Upper lobe of right lung (tissue), 1 donor: Measurements from ENCODE around the gene FOXM1. TPM values are rescaled to one million over a fixed set of nuclear protein-coding genes. Genes with fewer than 3 reads are reported as not detected.

Source experiments
- ATAC-seq: fragments of 200-7000 bp; cut with Tn5 transposase; one replicate; pipeline ENCODE4 v1.9.1; 2020; ENCODE audit warnings: mild to moderate bottlenecking, moderate library complexity
- DNase-seq: peaks from one replicate; pipeline ENCODE4 v3.0.0-alpha.2; 2020
- H3K27ac ChIP-seq: fragments of 200-600 bp; one replicate; pipeline ENCODE4 v1.8.0; 2022
- H3K27me3 ChIP-seq: fragments of 200-600 bp; one replicate; pipeline ENCODE4 v1.8.0; 2022; ENCODE audit warnings: mild to moderate bottlenecking
- H3K36me3 ChIP-seq: fragments of 200-600 bp; one replicate; pipeline ENCODE4 v1.8.0; 2022
- H3K4me1 ChIP-seq: fragments of 200-600 bp; one replicate; pipeline ENCODE4 v1.8.0; 2022
- H3K4me3 ChIP-seq: fragments of 200-600 bp; one replicate; pipeline ENCODE4 v1.8.0; 2022; ENCODE audit warnings: mild to moderate bottlenecking
- H3K9me3 ChIP-seq: fragments of 200-600 bp; one replicate; pipeline ENCODE4 v1.8.0; 2022
- CTCF ChIP-seq: fragments of 200-600 bp; IDR thresholded peaks from one replicate; pipeline ENCODE4 v1.8.0; 2022; ENCODE audit warnings: antibody characterized with exemption
- intact Hi-C: fragments of 100-400 bp; cut with DNase I; formaldehyde crosslinking; loops from one replicate; pipeline ENCODE4 v1.11.0; 2022
- total RNA-seq: library from RNA; stranded (reverse); fragmentation: NEBNext Ultra II Directional; extraction: Animal tissue kit (Norgen Biotek cat#: 25700); gene quantifications from one replicate; pipeline ENCODE4 v1.2.1, GENCODE V29; 2021
- donor health status: DM: no; HTN: yes; CAD: no; lungs with severe emphysema.

FOXM1 gene
- total RNA-seq, 1 donor from 2014 or later, result 1.0 TPM

- H3K4me3 ChIP-seq, result no peak overlapping the region
- H3K27me3 ChIP-seq, result no peaks in the 10 kb centered on the region
- H3K4me1 ChIP-seq, result peaks cover 5% of the 10 kb centered on the region
- no peak for TF ChIP-seq CTCF
- ATAC-seq (no peak), DNase-seq (no peak)
- no peaks in the 10 kb centered on the region for H3K36me3 ChIP-seq
- no peak overlapping the region for H3K27ac ChIP-seq
- no peaks in the 10 kb centered on the region for H3K9me3 ChIP-seq
- intact Hi-C loops, result no loop called here
Observed at GRCh38 chr12:2856051-2856450, 20.9 kb downstream of the FOXM1 start.

DNA sequence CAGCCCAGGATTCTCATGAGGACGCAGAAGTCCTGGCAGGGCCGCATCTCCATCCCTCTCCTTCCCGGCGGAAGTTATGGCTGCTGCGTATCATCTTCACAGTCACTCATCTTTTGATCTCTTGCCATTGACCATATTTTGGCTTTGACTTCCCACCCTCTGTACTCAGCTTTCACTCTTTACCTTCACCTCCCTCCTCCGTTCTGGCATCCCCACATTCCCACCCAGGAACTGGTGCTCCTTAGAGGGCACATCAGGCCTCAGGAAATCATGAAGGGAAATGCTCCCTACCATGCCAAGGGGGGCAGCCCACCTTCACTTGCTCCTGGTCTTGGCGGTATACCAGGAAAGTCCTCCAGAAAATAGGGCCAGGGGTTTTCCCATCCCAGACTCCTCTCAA lies 21.4 kb downstream of the FOXM1 start:
- intact Hi-C loops, result no loop called here
- no peak for TF ChIP-seq CTCF

DNA sequence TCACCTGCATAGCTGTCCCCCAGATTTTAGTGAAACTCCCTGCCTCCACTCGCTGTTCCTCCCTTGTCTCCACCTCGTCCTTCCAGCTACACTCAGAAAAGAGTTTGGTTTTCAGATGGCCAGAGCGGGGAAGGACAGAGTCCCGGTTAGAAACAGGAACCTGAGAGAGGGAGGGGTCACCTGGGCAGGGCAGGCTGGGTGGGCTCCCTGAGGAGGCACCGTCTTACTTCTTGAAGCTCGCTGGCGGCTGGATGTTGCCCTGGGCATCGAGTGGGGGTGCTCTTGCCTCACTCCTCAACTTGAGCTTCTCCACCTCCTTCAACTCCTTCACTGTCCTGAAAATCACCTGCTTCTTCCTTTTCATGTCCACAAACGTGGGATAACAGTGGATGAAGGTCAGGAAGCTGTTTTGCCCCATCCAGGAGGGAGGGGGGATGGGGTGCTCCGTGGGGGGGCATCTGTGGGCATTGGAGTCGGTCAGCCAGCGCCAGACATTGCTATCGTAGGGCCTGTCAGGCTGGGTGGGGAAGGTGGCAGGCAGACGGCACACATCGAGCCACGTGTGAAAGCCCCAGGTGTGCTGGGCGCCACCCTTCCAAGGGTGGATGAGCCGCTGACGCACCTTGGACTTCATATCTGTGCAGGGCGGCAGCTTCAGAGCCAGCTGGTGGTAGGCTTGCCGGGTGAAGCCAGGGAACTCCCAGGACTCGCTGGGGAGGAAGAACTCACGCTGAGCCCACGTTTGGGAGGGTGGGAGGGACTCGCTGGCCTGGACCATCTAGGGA lies 22.1 kb downstream of the FOXM1 start:
- H3K27ac ChIP-seq, result no peak overlapping the region
- H3K27me3 ChIP-seq, result no peaks in the 10 kb centered on the region
- no peaks in the 10 kb centered on the region for H3K36me3 ChIP-seq
- H3K4me3 ChIP-seq, result no peak overlapping the region
- no peaks in the 10 kb centered on the region for H3K9me3 ChIP-seq
- H3K4me1 ChIP-seq, result peaks cover 5% of the 10 kb centered on the region
- intact Hi-C loops, result no loop called here
- no peak for ATAC-seq
- DNase-seq, result no peak
- no peak for TF ChIP-seq CTCF

More for the DNA sequence above, 21.4 kb downstream of the FOXM1 start:
- Histone ChIP-seq H3K27me3 (no peaks in the 10 kb centered on the region), H3K4me3 (no peak overlapping the region), H3K27ac (no peak overlapping the region), H3K9me3 (no peaks in the 10 kb centered on the region), H3K4me1 (peaks cover 5% of the 10 kb centered on the region), H3K36me3 (no peaks in the 10 kb centered on the region)
- no peak for DNase-seq
- no peak for ATAC-seq

DNA sequence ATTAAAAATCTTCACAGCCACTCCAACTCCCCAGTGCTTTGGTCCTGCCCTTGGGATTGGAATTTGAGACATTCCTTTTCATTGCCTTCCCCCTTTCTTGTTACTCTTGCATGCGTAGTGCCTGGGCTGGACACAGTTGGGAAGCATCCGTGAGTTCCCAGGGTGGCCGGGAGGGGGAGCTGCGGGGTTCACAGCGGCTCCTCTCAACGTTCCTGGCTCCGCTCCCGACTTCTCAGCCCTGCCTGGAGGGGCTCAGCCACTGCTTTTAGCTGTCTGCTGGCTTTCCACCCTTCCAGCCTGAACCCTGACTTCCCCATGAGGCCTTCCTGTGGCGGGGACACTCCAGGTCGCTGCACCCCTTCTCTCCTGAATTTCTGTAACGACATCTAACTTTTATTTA lies 23.3 kb downstream of the FOXM1 start:
- Histone ChIP-seq H3K27ac (no peak overlapping the region), H3K36me3 (no peaks in the 10 kb centered on the region), H3K9me3 (no peaks in the 10 kb centered on the region), H3K4me1 (peaks cover 5% of the 10 kb centered on the region), H3K27me3 (no peaks in the 10 kb centered on the region), H3K4me3 (no peak overlapping the region)
- peak; percentile 86 for DNase-seq
- ATAC-seq, result peak; percentile 92
- TF ChIP-seq CTCF, result peak; percentile 82
- intact Hi-C loops, result no loop called here

DNA sequence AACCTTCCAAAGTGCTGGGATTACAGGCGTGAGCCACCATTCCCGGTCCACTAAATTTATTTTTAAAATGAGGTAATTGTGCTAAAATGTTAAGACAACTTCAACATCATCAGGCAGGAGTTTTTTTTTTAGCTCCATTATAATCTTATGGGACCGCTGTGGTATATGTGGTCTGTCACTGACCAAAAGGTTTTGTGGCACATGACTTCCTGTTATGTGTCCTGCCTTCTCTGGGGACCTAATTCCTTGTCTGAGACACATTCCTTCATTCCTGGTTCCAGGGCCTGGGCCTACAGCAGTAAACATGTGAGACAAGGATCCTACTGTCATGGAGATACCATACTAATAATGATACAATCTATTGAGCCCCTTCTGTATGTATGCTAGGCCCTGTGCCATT lies 25.0 kb downstream of the FOXM1 start:
- ATAC-seq (no peak), DNase-seq (no peak)
- no peak overlapping the region for H3K27ac ChIP-seq
- no peaks in the 10 kb centered on the region for H3K36me3 ChIP-seq
- TF ChIP-seq CTCF, result no peak
- H3K9me3 ChIP-seq, result no peaks in the 10 kb centered on the region
- intact Hi-C loops, result no loop called here
- peaks cover 5% of the 10 kb centered on the region for H3K4me1 ChIP-seq
- no peaks in the 10 kb centered on the region for H3K27me3 ChIP-seq
- no peak overlapping the region for H3K4me3 ChIP-seq
